SK-N-SH (cell line): ENCODE results near the gene NOP58.

Source experiments
- ELF1 ChIP-seq: IDR thresholded peaks from 2 replicates; pipeline ENCODE4 v1.4.0; 2012
- FOXM1 ChIP-seq: IDR thresholded peaks from 2 replicates; pipeline ENCODE4 v1.4.0; 2012; ENCODE audit warnings: low read depth, mild to moderate bottlenecking
- POLR2AphosphoS5 ChIP-seq: IDR thresholded peaks from 2 replicates; pipeline ENCODE4 v1.6.1; 2012; ENCODE audit warnings: low read depth, low read length
- RCOR1 ChIP-seq: fragments of 150-350 bp; IDR thresholded peaks from 2 replicates; pipeline ENCODE4 v1.6.1; 2017; ENCODE audit warnings: antibody characterized with exemption, low read length
- RFX5 ChIP-seq: IDR thresholded peaks from 2 replicates; pipeline ENCODE4 v1.6.1; 2012; ENCODE audit warnings: mild to moderate bottlenecking, improper control_type of control experiment, low read length
- RXRA ChIP-seq: IDR thresholded peaks from 2 replicates; pipeline ENCODE4 v1.4.0; 2012; ENCODE audit warnings: low read depth, mild to moderate bottlenecking, borderline replicate concordance
- SIN3A ChIP-seq: IDR thresholded peaks from 2 replicates; pipeline ENCODE4 v1.6.1; 2012; ENCODE audit warnings: low read depth, mild to moderate bottlenecking, low read length, moderate library complexity, borderline replicate concordance
- TCF12 ChIP-seq: IDR thresholded peaks from 2 replicates; pipeline ENCODE4 v1.4.0; 2012
- TF ChIP-seq, protein P1 (sequence below): fragments of 200-600 bp; sonication (generic); IDR thresholded peaks from 2 replicates; pipeline ENCODE4 v1.6.1; 2017; ENCODE audit warnings: antibody characterized with exemption, mild to moderate bottlenecking, moderate library complexity
- TF ChIP-seq, protein P2 (sequence below): fragments of 150-350 bp; IDR thresholded peaks from 2 replicates; pipeline ENCODE4 v1.6.1; 2017; ENCODE audit warnings: antibody characterized with exemption, low read length, low read depth, borderline replicate concordance

DNA sequence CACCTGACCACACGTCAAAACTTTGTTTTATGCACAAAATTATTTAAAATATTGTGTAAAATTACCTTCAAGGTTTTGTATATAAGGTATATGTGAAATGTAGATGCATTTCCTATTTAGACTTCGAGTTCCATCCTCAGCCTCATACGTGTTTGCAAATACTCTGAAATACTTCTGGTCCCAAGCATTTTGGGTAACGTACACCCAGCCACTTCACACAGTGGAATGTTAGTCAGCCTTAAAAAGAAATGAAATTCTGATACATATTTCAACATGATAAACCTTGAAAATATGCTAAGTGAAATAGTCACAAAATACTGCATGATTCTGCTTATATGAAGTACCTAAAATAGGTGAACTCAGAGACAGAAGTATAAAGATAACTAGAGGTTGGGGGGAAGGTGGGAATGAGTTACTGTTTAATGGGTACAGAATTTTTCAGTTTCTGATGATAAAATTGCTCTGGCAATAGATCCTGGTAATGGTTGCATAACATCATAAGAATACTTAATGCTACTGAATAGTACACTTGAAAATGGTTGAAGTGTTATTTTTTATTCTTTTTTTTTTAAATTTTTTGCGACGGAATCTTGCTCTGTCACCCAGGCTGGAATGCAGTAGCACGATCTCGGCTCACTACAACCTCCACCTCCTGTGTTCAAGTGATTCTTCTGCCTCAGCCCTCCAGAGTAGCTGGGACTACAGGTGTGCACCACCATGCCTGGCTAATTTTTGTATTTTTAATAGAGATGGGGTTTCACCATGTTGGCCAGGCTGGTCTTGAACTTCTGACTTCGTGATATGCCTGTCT lies 24.0 kb downstream of the NOP58 start:
- TF ChIP-seq SIN3A = no peak
- TF ChIP-seq ELF1 = no peak
- TF ChIP-seq, protein P1, sequence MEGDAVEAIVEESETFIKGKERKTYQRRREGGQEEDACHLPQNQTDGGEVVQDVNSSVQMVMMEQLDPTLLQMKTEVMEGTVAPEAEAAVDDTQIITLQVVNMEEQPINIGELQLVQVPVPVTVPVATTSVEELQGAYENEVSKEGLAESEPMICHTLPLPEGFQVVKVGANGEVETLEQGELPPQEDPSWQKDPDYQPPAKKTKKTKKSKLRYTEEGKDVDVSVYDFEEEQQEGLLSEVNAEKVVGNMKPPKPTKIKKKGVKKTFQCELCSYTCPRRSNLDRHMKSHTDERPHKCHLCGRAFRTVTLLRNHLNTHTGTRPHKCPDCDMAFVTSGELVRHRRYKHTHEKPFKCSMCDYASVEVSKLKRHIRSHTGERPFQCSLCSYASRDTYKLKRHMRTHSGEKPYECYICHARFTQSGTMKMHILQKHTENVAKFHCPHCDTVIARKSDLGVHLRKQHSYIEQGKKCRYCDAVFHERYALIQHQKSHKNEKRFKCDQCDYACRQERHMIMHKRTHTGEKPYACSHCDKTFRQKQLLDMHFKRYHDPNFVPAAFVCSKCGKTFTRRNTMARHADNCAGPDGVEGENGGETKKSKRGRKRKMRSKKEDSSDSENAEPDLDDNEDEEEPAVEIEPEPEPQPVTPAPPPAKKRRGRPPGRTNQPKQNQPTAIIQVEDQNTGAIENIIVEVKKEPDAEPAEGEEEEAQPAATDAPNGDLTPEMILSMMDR = no peak
- TF ChIP-seq RXRA = no peak
- TF ChIP-seq TCF12 = no peak
- no peak for TF ChIP-seq FOXM1
- no peak for TF ChIP-seq RCOR1
- TF ChIP-seq RFX5 = no peak
- TF ChIP-seq POLR2AphosphoS5 = no peak
- TF ChIP-seq, protein P2, sequence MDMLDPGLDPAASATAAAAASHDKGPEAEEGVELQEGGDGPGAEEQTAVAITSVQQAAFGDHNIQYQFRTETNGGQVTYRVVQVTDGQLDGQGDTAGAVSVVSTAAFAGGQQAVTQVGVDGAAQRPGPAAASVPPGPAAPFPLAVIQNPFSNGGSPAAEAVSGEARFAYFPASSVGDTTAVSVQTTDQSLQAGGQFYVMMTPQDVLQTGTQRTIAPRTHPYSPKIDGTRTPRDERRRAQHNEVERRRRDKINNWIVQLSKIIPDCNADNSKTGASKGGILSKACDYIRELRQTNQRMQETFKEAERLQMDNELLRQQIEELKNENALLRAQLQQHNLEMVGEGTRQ = no peak
